Measurements from ENCODE around the gene STXBP6.

GRCh38 chr14:24979725-24980239 lies 70.2 kb downstream of the STXBP6 start:
- TF ChIP-seq CTCF (IDR thresholded peaks at IDR 0.05) (no peak), POLR2A (IDR thresholded peaks at IDR 0.05) (no peak)
